KG1 (cell line): ENCODE results near the gene CCDC70.

Experiments used
- DNase-seq: peaks from one replicate; lab custom pipeline; 2025; lab: John Stamatoyannopoulos, UW

Gene CCDC70

DNA sequence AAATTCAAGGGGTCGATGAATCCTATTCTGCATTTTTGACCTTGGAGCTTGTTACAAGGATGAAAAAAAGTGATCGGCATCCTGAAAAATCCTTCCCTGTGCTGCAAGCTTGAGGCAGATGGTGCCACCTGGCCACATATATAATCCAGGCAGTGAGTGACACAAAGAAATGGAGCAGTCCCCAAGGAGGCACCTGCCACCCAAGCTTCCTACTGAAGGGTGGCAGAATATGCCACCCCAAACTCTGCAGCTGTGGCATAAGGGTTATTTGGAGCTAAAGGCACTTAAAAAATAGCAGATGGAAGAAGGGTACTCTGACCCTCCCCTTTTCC is 32.2 kb upstream of the CCDC70 start:
- no peak for DNase-seq

DNA sequence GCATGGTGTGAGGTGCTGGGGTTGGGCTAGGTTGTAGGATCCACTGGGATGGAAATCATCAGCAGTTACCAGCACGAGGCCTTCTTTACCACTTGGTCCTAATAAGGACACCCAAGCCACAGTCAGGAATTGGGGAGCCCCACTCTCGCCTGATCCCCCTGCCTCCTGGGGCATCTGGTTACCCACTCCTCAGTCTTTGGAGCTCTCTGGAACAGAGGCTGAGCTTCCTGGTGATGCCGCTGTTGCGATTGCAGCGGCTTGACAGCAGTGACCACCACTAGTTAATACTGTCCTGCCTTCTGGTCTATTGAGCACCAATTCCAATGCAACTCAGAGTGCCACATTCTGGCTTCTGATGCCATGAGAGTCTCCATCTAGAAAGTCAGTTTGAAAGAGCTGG is 30.2 kb upstream of the CCDC70 start:
- no peak for DNase-seq

DNA sequence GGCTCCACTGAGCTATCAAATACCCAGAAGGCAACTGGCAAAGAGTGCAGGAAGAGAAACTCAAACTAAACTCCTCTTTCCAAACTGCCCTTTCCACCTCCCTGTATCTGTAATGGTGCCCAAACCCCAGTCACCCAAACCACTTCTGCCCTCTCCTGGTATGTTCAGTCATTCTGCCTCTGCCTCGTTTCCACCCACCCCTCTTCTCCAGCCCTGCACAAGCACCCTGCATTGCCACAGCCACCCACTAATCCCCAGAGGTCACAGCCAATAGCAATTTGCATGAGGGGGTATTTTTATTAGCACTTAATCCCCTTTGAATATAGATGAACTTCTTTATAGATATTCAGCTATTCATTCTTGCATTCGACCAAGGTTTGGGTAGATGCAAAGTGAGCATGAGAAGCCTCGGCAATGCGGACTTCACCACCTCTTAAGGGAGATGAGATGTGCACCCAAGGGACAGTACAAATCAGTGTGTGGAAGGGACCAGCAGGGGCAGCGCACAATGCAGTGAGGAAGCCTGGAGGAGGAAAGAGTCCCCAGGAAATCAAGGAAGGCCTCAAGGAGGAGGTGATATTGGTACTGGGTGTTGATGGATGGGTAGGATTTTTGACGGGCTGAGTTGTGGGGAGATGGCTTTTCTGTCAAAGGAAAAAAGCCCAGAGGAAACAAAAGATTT is 29.2 kb upstream of the CCDC70 start:
- DNase-seq = no peak

DNA sequence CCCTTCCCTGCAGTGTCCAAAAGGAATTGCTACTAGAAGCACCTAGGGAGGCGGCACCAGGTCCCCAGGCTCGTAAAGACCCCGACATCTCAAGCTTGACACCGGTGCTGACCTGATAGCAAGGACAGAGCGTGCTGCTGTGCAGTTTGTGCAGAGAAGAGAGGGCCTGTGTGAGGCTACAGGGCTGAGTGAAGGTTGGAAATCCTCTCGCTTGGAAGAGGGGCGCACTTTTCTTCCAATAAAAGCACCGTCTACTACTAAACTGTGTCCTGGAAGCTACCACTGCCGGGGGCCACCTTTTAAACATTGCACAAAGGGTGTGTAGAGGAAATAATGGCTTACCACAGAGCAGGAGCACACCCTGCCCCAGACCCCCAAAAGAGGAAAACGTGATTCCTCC is 27.8 kb upstream of the CCDC70 start:
- DNase-seq = no peak

DNA sequence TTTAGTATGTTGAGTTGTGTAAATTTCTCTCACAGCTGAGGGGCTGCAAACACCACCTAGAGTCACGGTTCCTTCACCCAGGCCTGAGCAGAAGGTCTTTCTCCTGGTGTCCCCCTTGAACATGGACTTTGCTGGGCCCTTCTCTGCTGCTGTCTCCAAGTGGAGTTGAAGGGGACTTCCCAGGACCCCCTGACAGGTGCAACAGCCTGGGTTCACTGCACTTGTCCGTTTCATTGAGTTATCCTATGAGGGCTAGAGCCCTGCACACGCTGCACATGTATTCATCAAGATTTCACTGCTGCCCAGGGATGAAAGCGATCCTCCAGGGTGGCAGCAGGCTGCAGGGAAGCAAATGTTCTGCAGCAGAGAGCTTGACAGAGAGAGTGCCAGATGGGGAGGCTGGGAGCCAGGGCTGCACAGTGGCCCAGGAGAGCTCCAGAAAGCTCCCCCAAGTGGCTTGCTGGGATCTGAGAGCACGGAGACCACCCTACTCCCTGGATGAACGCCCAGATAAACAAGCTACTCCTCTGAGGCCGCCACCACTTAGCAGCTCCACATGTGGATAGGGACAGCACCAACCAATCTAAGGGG is 27.1 kb upstream of the CCDC70 start:
- DNase-seq = no peak

DNA sequence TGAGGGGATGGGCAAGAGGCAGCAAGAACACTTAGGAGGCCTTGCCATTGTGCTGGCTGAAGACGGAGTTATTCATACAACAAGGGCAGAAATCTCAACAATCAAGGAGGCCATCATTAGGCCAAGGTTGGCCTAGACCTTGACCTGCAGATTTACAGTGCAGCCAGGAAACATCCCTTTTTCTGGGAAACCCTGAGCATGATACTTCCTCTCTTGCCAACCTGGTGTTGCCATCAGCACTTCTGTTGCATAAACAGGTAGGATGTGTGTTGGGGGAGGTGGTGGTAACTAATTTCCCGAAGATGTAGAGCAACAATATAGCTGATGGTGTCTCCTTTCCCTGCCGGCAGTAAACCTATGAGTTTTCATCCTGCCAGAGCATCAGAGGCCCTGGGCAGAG is 24.8 kb upstream of the CCDC70 start:
- no peak for DNase-seq

DNA sequence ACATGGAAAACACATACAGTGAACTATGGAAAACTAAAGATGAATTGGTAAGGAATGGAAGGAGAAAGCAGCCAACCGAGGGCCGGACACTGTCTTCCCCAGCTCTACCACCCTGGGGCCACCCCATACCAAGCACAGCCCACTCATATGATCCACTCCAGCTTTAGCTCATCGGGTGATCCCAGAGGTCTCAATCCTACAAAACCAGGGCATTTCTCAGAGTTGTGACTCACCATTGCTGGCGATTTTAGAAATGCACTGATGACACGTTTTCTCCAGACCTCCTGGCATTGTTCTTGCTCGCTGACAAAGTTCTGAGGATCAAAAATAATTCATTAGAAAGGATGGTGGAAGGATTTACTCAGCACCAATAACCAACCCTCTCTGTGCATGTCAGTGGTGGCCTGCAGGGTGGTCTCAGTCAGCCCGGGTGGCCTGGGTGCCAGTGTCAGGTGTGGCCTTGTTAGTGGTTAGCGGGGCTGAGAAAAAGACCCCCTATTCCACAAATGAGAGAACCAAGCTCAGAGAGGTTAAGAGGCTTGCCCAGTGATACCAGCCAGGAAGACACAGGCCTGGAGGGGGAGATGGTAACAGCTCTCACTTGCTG is 23.4 kb upstream of the CCDC70 start:
- no peak for DNase-seq

DNA sequence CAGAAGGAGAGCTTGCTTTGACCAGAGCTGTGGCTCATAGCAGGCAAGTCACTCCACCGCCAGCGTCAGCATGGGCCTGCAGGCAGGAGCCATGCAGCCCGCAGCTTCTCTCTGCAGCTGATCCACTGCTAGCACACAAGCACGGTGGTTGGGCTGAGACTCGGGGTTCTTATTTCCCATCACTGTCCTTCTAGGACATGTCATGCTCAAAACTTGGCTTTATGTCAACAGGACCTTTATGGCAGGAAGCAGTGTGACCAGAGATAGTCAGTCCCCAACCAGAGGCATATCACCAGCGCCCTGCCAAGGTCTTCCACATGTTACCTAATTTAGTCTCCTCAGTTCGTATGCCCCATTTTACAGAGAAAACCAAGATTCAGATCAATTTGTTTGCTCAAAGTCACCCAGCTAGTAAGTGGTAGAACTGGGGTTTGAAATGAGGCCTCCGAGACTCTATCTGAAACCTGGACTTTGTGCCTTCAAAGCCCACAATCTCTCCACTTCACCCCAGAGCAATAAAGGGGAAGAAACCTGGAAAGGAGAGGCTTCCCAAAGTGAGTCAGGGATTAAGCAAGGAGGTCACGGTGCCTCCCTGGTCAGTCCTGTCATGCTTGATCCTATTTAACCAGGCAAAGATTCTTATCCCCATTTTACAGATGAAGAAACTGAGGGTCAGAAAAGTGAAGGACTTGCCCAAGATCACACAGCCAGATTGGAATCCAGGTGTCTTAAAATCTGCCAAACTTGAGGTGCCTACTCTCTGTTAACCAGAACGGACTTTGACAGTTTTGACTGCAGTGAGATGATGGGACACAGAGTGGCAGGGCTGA is 21.8 kb upstream of the CCDC70 start:
- no peak for DNase-seq

DNA sequence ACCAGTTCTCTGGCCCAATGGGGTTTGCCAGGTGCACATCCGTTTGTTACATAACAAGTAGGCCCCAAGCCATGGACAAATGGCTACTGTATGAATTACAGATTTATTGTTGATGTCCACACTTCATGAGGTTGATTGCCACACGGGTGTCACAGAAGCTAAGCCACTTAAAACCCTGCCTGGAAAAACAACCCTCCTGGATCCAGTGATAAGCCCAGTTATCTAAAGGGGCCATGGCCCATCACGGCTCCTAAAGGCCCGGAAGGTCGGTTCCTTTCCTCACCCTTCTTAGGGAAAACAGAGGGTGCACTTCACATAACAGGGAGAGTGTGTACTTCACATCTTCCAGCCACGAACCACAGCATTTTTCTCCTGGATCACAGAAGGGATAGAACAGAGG is 20.9 kb upstream of the CCDC70 start:
- no peak for DNase-seq

DNA sequence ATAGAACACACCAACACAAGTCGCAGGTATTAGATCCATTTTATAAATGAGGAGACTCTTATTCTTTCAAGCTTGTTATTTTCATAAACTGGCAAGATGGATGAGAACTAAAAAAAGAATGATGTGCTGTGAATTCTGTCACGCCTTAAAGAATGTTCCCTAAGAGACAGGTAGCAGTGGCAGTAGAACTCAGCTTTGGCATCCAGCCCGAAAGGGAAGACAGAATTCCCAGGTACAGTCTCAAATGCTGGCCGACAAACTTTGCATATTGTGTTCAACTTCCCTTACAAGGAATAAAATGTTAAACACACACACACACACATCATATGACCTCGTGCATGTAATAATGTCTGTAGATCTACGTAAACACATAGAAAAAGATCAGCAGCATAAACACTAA is 20.0 kb upstream of the CCDC70 start:
- DNase-seq = no peak

DNA sequence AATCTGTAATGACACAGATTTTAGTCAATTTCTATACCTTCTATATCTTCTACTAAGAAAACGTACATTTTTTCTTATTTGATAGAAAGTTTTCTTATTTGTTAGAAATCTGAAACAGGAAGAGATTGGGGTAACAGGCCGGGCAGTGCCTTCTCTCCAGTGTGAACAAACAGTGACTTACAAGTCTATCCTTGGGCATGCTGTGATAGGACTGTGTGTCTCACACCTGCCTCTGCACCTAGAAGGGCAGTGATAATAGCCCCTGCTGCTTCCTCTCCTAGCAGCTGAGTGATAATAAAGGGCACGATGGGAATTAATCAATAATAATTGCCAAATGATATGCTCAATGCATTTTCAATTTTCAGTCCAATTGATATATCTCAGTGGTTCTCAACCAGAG is 18.2 kb upstream of the CCDC70 start:
- DNase-seq = no peak

DNA sequence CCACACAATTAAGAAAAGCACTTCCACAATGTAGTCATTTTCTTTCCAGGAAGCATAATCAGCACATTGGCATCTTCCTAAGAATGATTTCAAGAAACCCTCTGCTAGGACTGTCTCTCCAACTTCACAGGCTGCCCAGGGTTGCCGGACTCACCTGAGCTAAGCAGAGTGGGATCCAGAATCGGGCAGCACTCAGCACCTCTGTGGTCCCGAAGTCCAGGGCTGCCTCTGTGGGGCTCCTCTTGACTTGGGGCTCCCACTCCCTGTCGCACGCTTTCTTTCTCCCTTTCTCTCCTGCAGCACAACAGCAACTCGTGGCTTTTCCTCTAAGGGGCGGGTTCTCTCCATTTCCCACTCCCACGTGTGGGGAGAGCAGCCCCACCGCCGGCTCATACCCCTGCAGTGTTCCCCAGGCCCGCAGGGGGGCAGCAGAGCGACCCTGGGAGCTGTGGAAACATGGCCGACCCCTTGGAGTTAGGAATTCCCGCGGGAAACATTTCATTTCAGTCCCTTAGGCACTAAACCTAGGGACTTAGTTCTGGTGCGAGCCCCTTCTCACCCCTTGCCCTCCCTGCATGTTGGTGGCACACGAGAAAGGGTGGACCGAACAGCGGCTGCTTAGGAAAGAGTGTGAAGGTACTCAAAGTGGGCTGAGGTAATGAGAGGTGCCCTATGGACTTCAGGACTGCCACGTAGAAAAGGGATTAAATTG is 16.8 kb upstream of the CCDC70 start, which contains the start of gene TMEM272:
Gene TMEM272 (minus strand): TSS at position 316 of the 712 bp plus-strand sequence. CDS start 6,647 bp downstream, outside the sequence.
- DNase-seq = no peak

DNA sequence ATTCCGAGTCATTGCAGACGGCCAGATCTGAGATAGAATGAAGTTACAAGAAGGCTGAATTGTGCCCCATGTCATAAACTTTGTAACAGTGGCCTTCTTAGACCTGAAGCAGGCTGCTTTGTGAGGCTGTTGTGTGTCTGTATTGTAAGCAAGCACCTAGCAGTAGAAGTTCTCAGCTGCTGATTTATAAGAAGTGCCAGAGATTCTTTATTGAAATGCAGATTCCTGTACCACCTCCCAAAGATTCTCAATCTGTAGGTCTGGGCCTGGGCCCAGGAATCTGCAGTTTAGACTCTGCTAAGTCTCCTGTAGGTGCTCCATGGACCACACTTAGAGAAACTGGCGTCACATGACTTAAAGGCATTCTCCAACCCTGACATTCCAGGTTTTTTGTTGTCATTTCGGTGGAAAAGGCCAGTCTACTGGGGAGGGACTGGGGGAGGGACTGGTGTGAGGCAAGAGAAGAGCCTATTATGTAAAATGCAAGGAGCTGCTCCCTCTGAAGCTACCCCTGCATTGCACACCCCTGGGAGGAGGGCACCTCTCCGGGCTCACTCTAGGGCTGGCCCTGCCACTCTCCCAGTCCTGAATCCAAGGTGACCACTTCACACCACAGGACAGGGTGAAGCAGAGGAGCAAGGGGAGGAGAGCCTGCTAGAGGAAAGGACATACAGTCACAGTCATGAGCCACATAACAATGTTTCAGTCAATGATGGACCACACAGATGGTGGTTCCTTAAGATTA is 16.0 kb upstream of the CCDC70 start:
- DNase-seq = no peak

DNA sequence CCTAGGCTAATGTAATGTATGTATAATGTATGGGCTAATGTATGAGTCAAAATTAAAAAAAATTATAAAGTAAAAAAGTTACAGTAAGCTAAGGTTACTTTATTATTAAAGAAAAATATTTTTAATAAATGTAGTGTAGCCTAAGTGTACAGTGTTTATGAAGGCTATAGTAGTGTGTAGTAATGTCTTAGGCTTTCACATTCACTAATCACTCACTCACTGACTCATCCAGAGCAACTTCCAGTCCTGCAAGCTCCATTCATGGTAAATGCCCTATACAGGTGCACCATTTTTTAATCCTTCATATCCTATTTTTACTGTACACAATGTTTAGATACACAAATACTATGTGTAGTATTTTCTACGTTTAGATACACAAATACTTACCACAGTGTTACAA is 15.0 kb upstream of the CCDC70 start:
- no peak for DNase-seq

DNA sequence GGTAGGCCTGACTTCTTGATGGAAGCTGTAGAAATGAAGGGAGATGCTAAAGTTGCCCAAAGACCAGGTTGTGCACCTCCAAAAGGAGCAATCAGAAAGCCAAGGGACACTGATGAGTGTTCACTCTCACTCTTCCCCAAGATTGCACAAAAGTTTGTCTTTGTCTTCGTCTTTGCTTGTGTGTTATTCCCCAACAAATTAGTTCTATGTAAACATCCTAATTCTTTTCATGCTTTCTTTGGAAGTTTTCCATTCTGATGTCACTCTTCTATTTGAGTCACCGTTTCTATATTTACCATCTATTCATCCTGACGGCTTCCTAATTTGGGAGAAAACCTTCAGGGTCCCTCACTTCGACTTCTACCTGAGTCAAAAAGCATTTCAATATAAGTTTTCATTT is 13.1 kb upstream of the CCDC70 start:
- no peak for DNase-seq

DNA sequence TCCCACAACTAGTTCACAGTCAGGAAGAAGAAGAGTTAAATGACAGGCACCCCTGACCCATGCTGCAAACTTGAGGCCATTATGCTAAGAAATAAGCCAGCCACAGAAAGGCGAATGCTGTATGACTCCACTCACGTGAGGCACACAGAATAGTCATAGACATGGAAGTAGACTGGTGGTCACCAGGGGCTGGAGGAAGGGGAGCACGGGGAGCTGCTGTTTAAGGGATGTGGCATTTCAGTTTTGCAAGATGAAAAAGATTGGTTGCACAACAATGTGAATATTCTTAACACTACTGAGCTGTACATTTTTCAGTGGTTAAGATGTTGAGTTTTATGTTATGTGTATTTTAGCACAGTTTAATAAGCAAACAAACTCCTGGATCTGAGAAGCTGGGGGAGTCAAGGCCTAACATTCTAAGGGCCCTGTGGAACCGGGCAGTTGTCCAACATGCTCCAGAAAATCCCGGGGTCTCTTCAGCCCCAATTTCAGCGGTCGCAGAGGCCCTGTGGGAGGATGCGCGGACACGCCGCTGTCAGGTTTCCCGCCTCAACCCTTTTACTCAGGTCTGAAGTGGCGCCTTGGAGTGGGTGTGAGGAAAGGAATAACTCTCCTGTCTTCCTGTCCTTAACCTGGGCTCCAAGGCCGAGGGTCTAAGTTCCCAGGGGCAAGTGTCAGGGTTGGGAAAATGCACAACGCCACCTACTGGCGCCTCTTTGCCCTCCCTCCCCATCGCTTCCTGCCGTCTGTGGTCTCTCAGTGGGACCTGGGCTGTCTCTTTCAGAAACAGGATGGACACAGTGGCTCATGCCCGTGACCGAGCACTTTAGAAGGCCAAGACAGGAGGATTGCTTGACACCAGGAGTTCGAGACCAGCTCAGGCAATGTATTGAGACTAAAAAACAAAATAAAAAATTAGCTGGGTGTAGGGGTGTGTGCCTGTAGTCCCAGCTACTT is 12.3 kb upstream of the CCDC70 start:
- no peak for DNase-seq

DNA sequence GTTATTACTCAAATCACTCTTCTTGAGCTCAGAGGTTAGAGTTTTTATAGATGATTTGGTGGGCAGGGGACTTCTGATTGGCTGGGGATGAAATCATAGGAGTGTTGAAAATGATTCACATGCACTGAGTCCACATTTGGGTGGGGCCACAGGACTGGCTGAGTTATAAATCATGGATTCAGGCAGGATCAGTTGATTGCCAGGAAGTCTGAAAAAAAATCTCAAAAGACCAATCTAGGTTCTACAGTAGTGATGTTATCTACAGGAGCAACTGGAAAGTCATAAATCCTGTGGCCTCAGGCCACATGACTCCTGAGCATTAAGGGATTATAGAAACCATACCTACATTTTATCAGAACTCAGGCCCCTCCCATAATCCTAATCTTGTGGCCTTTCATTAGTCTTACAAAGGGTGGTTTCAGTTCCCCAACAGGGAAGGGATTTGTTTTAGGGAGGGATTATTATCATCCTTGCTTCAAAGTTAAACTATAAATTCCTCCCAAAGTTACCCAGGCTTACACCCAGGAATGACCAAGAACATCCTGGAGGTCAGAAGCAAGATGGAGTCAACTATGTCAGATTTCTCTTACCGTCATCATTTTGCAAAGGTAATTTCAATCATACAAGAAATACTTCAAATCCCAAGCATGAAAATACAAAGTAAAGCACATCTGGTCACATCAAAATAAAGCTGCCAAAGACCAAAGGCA is 5.6 kb upstream of the CCDC70 start:
- DNase-seq = no peak

DNA sequence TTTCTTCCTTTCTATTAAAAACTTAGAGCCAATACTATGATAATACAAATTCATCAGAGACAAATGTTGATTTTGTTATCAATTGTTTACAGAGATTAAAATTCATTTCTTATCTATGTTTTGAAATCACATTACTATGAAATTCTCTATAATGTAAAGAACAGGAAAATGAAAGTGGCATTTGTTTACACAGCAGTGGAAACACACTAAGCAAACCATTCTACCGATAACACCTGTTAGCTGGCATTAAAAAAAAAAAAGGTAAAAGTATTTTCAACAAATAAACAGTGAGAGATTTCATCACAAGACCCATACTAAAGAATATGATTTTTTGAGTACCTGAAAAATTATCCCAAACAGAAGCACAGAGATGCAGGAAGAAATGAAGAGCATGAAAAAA is 4.8 kb upstream of the CCDC70 start:
- no peak for DNase-seq

DNA sequence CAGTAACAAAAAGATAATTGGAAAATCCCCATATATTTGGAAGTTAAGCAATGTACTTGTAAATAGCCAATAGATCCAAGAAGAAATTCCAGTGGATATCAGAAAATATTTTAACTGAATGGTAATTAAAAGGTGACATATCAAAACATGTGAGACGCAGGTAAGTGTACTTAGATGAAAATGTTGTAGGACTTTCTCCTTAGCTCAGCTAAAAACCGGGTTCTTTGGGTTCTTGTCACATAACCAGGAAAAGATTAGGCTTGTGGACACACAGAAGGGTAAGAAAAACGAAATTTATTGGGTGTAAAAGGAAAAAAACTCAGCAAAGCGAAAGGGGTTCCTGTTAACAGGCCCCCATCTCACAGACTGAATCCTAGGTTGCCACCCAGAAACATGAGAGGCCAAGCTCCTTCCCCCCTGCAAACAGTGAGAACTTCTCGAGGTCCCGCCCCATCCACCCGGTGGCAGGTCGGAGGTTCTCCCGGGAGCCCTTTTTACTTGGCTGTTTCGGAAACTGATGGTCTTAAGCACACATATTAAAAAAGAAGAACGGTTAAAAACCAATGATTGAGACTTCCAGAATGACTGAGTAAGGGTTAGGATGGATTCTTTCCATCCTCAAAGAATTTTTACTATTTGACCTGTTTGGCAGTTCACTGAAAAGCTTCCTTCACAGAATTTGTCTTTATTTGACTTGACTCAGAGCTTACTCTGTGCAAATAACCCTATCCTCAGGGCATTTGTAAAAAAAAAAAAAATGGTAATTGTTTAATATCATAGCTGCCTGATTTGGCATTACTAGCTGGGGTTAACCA is 3.1 kb upstream of the CCDC70 start:
- DNase-seq = no peak
